HG02938 (cell line): ENCODE results near the gene ANKRD13B.
"Not testable (repeated sequence)": the region's sequence is repeated elsewhere in the genome, so short reads cannot be mapped to it uniquely, and the experiment has no call there.

ENCODE experiments used
- ATAC-seq: cut with Tn5 transposase; IDR thresholded peaks from one replicate; pipeline ENCODE4 v1.9.1; 2021; ENCODE audit warnings: mild to moderate bottlenecking, moderate library complexity; ENCODE audit not compliant: unreplicated experiment

The ANKRD13B gene

GRCh38 chr17:29592850-29593551 is at the start of gene ANKRD13B:
Gene ANKRD13B, plus strand, starts transcription at chr17:29593132. Its CDS starts 490 bp downstream, at chr17:29593622.
- ATAC-seq = no peak

GRCh38 chr17:29544066-29544465 is 48.9 kb upstream of the ANKRD13B start:
- ATAC-seq = no peak

- ATAC-seq = no peak
Measured at GRCh38 chr17:29546085-29546484, 46.8 kb upstream of the ANKRD13B start.

- no peak for ATAC-seq
Measured at GRCh38 chr17:29546830-29547229, 46.1 kb upstream of the ANKRD13B start.

- ATAC-seq = no peak
Measured at GRCh38 chr17:29549177-29549923, 43.6 kb upstream of the ANKRD13B start.

GRCh38 chr17:29555840-29556239 is 37.1 kb upstream of the ANKRD13B start:
- ATAC-seq = no peak

- ATAC-seq = no peak
Measured at GRCh38 chr17:29557085-29557738, 35.7 kb upstream of the ANKRD13B start.

- no peak for ATAC-seq
Measured at GRCh38 chr17:29557739-29558116, 35.2 kb upstream of the ANKRD13B start.

GRCh38 chr17:29558139-29558538 is 34.8 kb upstream of the ANKRD13B start:
- not testable (repeated sequence) for ATAC-seq

- no peak for ATAC-seq
Measured at GRCh38 chr17:29559640-29560039, 33.3 kb upstream of the ANKRD13B start.

- ATAC-seq = no peak
Measured at GRCh38 chr17:29560316-29560715, 32.6 kb upstream of the ANKRD13B start.

- no peak for ATAC-seq
Measured at GRCh38 chr17:29561554-29562517, 31.1 kb upstream of the ANKRD13B start.

GRCh38 chr17:29562615-29563014 is 30.3 kb upstream of the ANKRD13B start:
- no peak for ATAC-seq

- ATAC-seq = no peak
Measured at GRCh38 chr17:29563816-29564215, 29.1 kb upstream of the ANKRD13B start.

- ATAC-seq = no peak
Measured at GRCh38 chr17:29565643-29566472, 27.1 kb upstream of the ANKRD13B start.

- no peak for ATAC-seq
Measured at GRCh38 chr17:29566473-29567303, 26.2 kb upstream of the ANKRD13B start, which contains the start of gene ABHD15. Gene ABHD15, minus strand, starts transcription at chr17:29567037. Its CDS starts 71 bp downstream, at chr17:29566966.

GRCh38 chr17:29567304-29567553 is 25.7 kb upstream of the ANKRD13B start:
- ATAC-seq = no peak

GRCh38 chr17:29567554-29568330 is 25.2 kb upstream of the ANKRD13B start:
- no peak for ATAC-seq
